T-helper 1 cell treated with Interleukin-12 subunit alpha and Interleukin-12 subunit beta and Interleukin-4 antibody, amounts not matched to agents 30 μg/mL and 1 μg/mL, for 36 hours (primary cell): ENCODE data around the gene DOCK11.
"Not testable (repeated sequence)": the region's sequence is repeated elsewhere in the genome, so short reads cannot be mapped to it uniquely, and the experiment has no call there.

Experiments
- H3K27ac Mint-ChIP-seq: one replicate; pipeline ENCODE4 v1.8.0; 2021; ENCODE audit warnings: mild to moderate bottlenecking, mixed read lengths
- H3K27me3 Mint-ChIP-seq: one replicate; pipeline ENCODE4 v1.8.0; 2021; ENCODE audit warnings: low read depth, mixed read lengths
- H3K36me3 Mint-ChIP-seq: one replicate; pipeline ENCODE4 v1.8.0; 2021; ENCODE audit warnings: low read depth, mixed read lengths
- H3K4me1 Mint-ChIP-seq: one replicate; pipeline ENCODE4 v1.8.0; 2021; ENCODE audit warnings: low read depth, mixed read lengths
- H3K4me3 Mint-ChIP-seq: one replicate; pipeline ENCODE4 v1.8.0; 2021; ENCODE audit warnings: mild to moderate bottlenecking, moderate library complexity, mixed read lengths
- H3K9me3 Mint-ChIP-seq: one replicate; pipeline ENCODE4 v1.8.0; 2021; ENCODE audit warnings: mixed read lengths

Gene DOCK11

DNA sequence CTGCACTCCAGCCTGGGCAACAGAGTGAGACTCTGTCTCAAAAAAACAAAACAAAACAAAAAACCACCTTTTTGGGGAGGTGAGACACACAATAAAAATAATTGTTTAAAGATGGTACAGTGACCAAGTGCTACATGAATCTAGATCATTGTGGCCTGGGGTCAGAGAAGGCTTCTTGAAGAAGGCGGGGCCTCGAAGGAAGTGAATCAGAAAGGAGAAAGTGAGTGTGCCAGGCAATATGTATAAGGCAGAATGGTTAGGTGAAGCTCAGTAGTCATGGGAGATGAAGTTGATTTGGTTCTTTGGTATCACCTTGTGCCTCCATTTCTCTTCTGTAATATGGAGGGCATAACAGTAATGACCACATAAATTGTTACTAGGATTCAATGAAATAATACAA, 58.9 kb downstream of the DOCK11 start:
- Mint-ChIP-seq H3K27ac (no peak overlapping the region), H3K36me3 (peaks cover 19% of the 10 kb centered on the region), H3K4me1 (peaks cover 23% of the 10 kb centered on the region), H3K9me3 (no peaks in the 10 kb centered on the region), H3K27me3 (no peaks in the 10 kb centered on the region), H3K4me3 (no peak overlapping the region)

DNA sequence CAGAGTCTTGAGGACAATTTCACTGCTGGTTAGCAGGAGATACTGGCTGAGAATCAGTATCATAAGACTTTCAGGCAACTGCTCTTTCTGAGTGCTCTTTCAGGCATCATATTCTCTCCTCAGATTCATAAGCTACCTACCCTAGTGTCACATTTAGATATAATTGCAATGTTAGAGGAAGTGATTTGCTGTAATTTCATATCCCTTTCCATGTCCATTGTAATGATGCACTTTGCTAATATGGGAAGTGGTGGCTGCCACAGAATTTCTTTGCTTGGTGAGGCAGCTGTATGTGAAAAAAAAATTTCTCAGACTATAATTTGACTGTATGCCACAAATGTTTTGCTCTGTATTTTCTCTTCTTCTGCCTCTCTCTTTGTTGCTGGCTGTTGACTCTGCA, 63.3 kb downstream of the DOCK11 start:
- no peak overlapping the region for H3K4me3 Mint-ChIP-seq
- H3K36me3 Mint-ChIP-seq, result peaks cover 26% of the 10 kb centered on the region
- H3K4me1 Mint-ChIP-seq, result peaks cover 25% of the 10 kb centered on the region
- no peak overlapping the region for H3K27ac Mint-ChIP-seq
- H3K9me3 Mint-ChIP-seq, result no peaks in the 10 kb centered on the region
- H3K27me3 Mint-ChIP-seq, result no peaks in the 10 kb centered on the region

GRCh38 chrX:118560489-118560888, 64.9 kb downstream of the DOCK11 start:
- Mint-ChIP-seq H3K36me3 (peaks cover 22% of the 10 kb centered on the region), H3K9me3 (no peaks in the 10 kb centered on the region), H3K27ac (no peak overlapping the region), H3K4me3 (no peak overlapping the region), H3K4me1 (peaks cover 22% of the 10 kb centered on the region), H3K27me3 (no peaks in the 10 kb centered on the region)

DNA sequence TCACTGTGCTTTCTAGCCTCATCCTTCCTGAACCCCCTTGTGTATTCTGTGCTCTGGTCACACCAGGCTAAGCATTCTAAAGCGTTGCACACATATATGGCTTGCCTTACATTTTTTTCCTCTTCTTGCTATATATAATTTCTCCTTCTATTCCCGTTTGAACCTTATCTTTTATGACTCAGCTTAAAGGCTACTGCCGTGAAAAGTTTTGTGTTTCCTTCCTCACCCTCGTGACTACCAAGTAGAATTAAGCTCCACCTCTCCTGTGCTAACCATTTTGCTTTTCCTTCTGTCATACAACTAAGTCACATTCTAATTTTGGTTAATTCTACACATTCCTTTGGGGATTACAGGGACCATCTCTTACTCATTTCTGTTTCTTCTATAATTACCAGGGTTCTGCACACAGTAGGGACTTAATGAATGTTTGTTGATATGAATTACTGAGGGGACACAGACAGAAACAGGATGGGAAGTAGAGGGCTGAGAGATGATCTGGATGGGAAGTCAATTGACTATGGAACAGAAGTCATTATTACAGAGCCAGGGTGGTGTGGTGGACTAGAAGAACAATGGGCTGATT, 67.1 kb downstream of the DOCK11 start:
- no peak overlapping the region for H3K4me3 Mint-ChIP-seq
- H3K4me1 Mint-ChIP-seq, result peaks cover 15% of the 10 kb centered on the region
- no peaks in the 10 kb centered on the region for H3K27me3 Mint-ChIP-seq
- H3K36me3 Mint-ChIP-seq, result peaks cover 21% of the 10 kb centered on the region
- no peaks in the 10 kb centered on the region for H3K9me3 Mint-ChIP-seq
- H3K27ac Mint-ChIP-seq, result peak overlapping the region; percentile 6

DNA sequence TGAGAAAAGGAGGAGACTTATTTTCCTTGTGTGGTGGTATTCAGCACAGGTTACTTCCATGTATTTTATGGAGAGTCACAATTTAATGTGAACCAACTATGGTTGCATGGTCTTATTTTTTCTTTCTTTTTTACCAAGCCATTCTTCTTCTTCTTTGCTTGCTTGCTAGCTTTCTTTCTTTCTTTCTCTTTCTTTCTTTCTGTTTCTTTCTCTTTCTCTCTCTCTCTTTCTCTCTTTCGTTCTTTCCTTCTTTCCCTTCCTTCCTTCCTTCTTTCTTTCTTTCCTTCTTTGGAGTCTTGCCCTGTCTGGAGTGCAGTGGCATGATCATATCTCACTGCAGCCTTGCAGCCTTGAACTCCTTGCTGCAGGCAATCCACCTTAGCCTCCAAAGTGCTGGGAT, 68.9 kb downstream of the DOCK11 start:
- no peak overlapping the region for H3K4me3 Mint-ChIP-seq
- H3K36me3 Mint-ChIP-seq, result peaks cover 28% of the 10 kb centered on the region
- no peaks in the 10 kb centered on the region for H3K9me3 Mint-ChIP-seq
- peaks cover 13% of the 10 kb centered on the region for H3K4me1 Mint-ChIP-seq
- H3K27ac Mint-ChIP-seq, result no peak overlapping the region
- H3K27me3 Mint-ChIP-seq, result no peaks in the 10 kb centered on the region

- Mint-ChIP-seq H3K36me3 (peaks cover 32% of the 10 kb centered on the region), H3K27ac (no peak overlapping the region), H3K27me3 (no peaks in the 10 kb centered on the region), H3K4me3 (no peak overlapping the region), H3K4me1 (peaks cover 15% of the 10 kb centered on the region), H3K9me3 (no peaks in the 10 kb centered on the region)
Measured at GRCh38 chrX:118565853-118566252, 70.2 kb downstream of the DOCK11 start.

DNA sequence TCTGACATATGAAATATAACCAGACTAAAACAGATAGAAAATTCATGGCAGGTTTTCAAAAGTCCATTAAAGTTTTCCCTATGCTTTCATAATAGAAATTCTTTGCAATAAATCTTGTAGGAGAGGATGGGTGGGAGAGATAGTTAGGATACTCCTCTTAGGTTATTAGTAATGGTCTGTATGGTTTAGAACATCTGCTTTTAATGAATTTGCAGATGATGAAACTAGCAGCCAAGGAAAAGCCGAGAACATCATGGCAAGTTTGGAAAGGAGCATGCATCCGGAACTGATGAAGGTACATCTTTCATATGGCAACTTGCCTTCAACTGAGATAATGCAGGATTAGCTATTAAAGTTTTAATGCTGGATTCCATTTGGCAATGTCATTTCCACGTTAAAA, 70.7 kb downstream of the DOCK11 start:
- Mint-ChIP-seq H3K4me1 (peaks cover 17% of the 10 kb centered on the region), H3K9me3 (no peaks in the 10 kb centered on the region), H3K27ac (no peak overlapping the region), H3K36me3 (peaks cover 37% of the 10 kb centered on the region), H3K4me3 (no peak overlapping the region), H3K27me3 (no peaks in the 10 kb centered on the region)

GRCh38 chrX:118569676-118570075, 74.1 kb downstream of the DOCK11 start:
- H3K27me3 Mint-ChIP-seq, result no peaks in the 10 kb centered on the region
- no peak overlapping the region for H3K27ac Mint-ChIP-seq
- H3K9me3 Mint-ChIP-seq, result no peaks in the 10 kb centered on the region
- H3K4me3 Mint-ChIP-seq, result no peak overlapping the region
- H3K4me1 Mint-ChIP-seq, result peaks cover 8% of the 10 kb centered on the region
- H3K36me3 Mint-ChIP-seq, result peaks cover 33% of the 10 kb centered on the region

- H3K27me3 Mint-ChIP-seq, result no peaks in the 10 kb centered on the region
- H3K4me1 Mint-ChIP-seq, result peaks cover 8% of the 10 kb centered on the region
- H3K9me3 Mint-ChIP-seq, result no peaks in the 10 kb centered on the region
- H3K27ac Mint-ChIP-seq, result no peak overlapping the region
- H3K4me3 Mint-ChIP-seq, result no peak overlapping the region
- H3K36me3 Mint-ChIP-seq, result peaks cover 33% of the 10 kb centered on the region
Measured at GRCh38 chrX:118570209-118570608, 74.6 kb downstream of the DOCK11 start.

GRCh38 chrX:118571836-118572235, 76.2 kb downstream of the DOCK11 start:
- H3K27me3 Mint-ChIP-seq, result no peaks in the 10 kb centered on the region
- H3K27ac Mint-ChIP-seq, result no peak overlapping the region
- no peak overlapping the region for H3K4me3 Mint-ChIP-seq
- peaks cover 27% of the 10 kb centered on the region for H3K36me3 Mint-ChIP-seq
- no peaks in the 10 kb centered on the region for H3K9me3 Mint-ChIP-seq
- peaks cover 8% of the 10 kb centered on the region for H3K4me1 Mint-ChIP-seq

DNA sequence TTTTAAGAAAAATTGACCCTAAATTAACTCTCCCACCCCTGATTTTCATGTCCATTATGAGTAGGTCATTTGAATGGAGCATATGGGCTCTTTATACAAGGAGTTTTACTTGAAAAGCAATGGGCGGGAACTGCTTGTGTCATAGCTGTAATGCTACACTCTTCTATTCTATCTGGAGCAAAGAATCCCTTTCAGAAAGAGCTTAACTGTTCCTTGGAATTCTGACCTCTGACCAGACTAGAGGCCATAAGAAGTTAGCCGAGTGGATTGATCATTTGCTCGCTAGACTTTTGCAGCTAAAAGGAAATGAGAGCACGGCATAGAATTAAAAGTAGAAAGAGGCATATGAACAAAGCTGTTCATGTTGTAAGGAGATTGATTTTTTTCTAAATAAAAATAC, 79.1 kb downstream of the DOCK11 start:
- peaks cover 22% of the 10 kb centered on the region for H3K36me3 Mint-ChIP-seq
- H3K9me3 Mint-ChIP-seq, result no peaks in the 10 kb centered on the region
- no peak overlapping the region for H3K4me3 Mint-ChIP-seq
- H3K27me3 Mint-ChIP-seq, result no peaks in the 10 kb centered on the region
- H3K27ac Mint-ChIP-seq, result no peak overlapping the region
- H3K4me1 Mint-ChIP-seq, result peaks cover 7% of the 10 kb centered on the region

DNA sequence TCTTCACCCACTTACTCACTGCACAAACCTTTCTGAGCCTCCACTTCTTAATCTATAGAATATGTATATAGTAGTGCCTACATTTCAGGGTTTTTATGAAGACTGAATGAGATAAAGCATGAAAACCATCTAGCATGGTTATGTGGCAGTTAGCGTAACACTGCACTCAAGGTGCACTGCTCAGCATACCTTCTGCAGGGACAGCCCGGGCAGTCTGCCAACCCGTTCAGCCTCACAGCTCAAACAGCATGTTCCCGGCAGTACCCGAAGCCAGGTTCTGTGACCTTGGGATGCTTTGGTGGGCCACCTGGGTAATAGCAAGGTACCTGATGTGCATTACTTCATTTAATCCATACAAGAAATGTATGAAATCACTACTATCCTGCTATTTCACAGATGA, 81.4 kb downstream of the DOCK11 start:
- H3K36me3 Mint-ChIP-seq, result peaks cover 23% of the 10 kb centered on the region
- H3K4me3 Mint-ChIP-seq, result no peak overlapping the region
- H3K27ac Mint-ChIP-seq, result no peak overlapping the region
- no peaks in the 10 kb centered on the region for H3K27me3 Mint-ChIP-seq
- no peaks in the 10 kb centered on the region for H3K9me3 Mint-ChIP-seq
- no peaks in the 10 kb centered on the region for H3K4me1 Mint-ChIP-seq

GRCh38 chrX:118579417-118579816, 83.8 kb downstream of the DOCK11 start:
- Mint-ChIP-seq H3K4me1 (no peaks in the 10 kb centered on the region), H3K4me3 (no peak overlapping the region), H3K27ac (no peak overlapping the region), H3K36me3 (peaks cover 28% of the 10 kb centered on the region), H3K9me3 (no peaks in the 10 kb centered on the region), H3K27me3 (no peaks in the 10 kb centered on the region)

GRCh38 chrX:118582926-118583325, 87.3 kb downstream of the DOCK11 start:
- peaks cover 39% of the 10 kb centered on the region for H3K36me3 Mint-ChIP-seq
- H3K4me3 Mint-ChIP-seq, H3K4me1 Mint-ChIP-seq, H3K27ac Mint-ChIP-seq, H3K27me3 Mint-ChIP-seq, H3K9me3 Mint-ChIP-seq: not testable (repeated sequence)

- Mint-ChIP-seq H3K27ac (no peak overlapping the region), H3K9me3 (no peaks in the 10 kb centered on the region), H3K4me3 (no peak overlapping the region), H3K36me3 (peaks cover 44% of the 10 kb centered on the region), H3K4me1 (no peaks in the 10 kb centered on the region), H3K27me3 (no peaks in the 10 kb centered on the region)
Measured at GRCh38 chrX:118583781-118584180, 88.2 kb downstream of the DOCK11 start.

DNA sequence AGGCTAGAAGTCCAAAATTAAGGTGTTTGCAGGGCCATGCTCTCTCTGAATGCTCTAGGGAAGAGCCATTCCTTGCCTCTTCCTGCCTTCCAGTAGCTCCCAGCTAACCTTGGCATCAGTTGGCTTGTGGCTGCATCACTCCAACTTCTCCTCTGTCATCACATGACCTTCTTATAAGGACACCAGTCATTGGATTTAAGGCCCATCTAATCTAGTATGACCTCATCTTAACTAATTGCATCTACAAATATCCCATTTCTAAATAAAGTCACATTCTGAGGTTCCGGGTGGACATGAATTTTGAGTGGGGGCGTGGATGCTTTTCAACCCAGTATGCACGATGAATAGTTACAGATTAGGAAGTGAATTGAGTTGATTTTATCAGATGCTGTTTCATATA, 89.7 kb downstream of the DOCK11 start:
- H3K4me3 Mint-ChIP-seq, result no peak overlapping the region
- no peaks in the 10 kb centered on the region for H3K27me3 Mint-ChIP-seq
- no peak overlapping the region for H3K27ac Mint-ChIP-seq
- H3K36me3 Mint-ChIP-seq, result peaks cover 43% of the 10 kb centered on the region
- no peaks in the 10 kb centered on the region for H3K9me3 Mint-ChIP-seq
- no peaks in the 10 kb centered on the region for H3K4me1 Mint-ChIP-seq
